Muscle of leg (tissue), 11 donors: ENCODE data around the gene ZNF226. TPM values are rescaled to one million over a fixed set of nuclear protein-coding genes. Genes with fewer than 3 reads are reported as not detected.
"Not testable (repeated sequence)": the region's sequence is repeated elsewhere in the genome, so short reads cannot be mapped to it uniquely, and the experiment has no call there.

Experiments
- DNase-seq: peaks from one replicate; pipeline ENCODE4 v3.0.0; 2013
- H3K27ac ChIP-seq: one replicate; pipeline ENCODE4 v1.5.1; 2013; ENCODE audit warnings: mild to moderate bottlenecking, low read length, control low read depth
- H3K27me3 ChIP-seq: one replicate; pipeline ENCODE4 v1.6.1; 2013; ENCODE audit warnings: low read length; ENCODE audit not compliant: control insufficient read depth, insufficient read depth
- H3K36me3 ChIP-seq: one replicate; pipeline ENCODE4 v1.6.1; 2013; ENCODE audit warnings: low read length; ENCODE audit not compliant: control insufficient read depth, insufficient read depth
- H3K4me1 ChIP-seq: one replicate; pipeline ENCODE4 v1.6.1; 2013; ENCODE audit warnings: low read length; ENCODE audit not compliant: control insufficient read depth, insufficient read depth
- H3K4me3 ChIP-seq: one replicate; pipeline ENCODE4 v1.5.1; 2013; ENCODE audit warnings: low read length, control low read depth
- H3K9me3 ChIP-seq: replicated peaks from 2 replicates; pipeline ENCODE4 v1.6.1; 2013; ENCODE audit warnings: low read depth, low read length; ENCODE audit not compliant: control insufficient read depth
- WGBS: methylation state at CpG from one replicate; pipeline ENCODE4 v1.1.5; 2013; ENCODE audit warnings: missing lambda C conversion rate; ENCODE audit not compliant: insufficient coverage; 5-methylcytosine and 5-hydroxymethylcytosine counted together
- polyA plus RNA-seq, 8 donors: library from polyadenylated mRNA; unstranded; fragments of 120-200 nt; gene quantifications; one replicate each; pipeline versions ENCODE4 v1.2.1 to v1.2.3, GENCODE V29; 2013; ENCODE audit warnings: inconsistent platforms in 1 of 8, low replicate concordance in 1 of 8; ENCODE audit not compliant: insufficient read length in 8 of 8, insufficient read depth in 1 of 8
- total RNA-seq: library from RNA; stranded (reverse); fragments of 120-200 nt; gene quantifications from one replicate; pipeline ENCODE4 v1.2.4, GENCODE V29; 2013

The ZNF226 gene
- total and polyA plus RNA-seq, 9 donors = 10.1 to 20.9 (median 12.2) TPM

- peaks cover 3% of the 10 kb centered on the region for H3K4me1 ChIP-seq
- H3K27me3 ChIP-seq = no peaks in the 10 kb centered on the region
- WGBS = 67% methylated on average over 1 of the region's 3 CpGs
- peak overlapping the region; percentile 92 for H3K4me3 ChIP-seq
- H3K9me3 ChIP-seq = peaks cover 21% of the 10 kb centered on the region
- DNase-seq = no peak
- H3K36me3 ChIP-seq = peaks cover 15% of the 10 kb centered on the region
- H3K27ac ChIP-seq = peak overlapping the region; percentile 97
Measured at GRCh38 chr19:44164327-44164672, 600 bp upstream of the ZNF226 start.

- no CpG with 5 or more reads among the region's 6 CpGs for WGBS
- Histone ChIP-seq H3K36me3 (peaks cover 59% of the 10 kb centered on the region), H3K9me3 (peaks cover 21% of the 10 kb centered on the region)
- H3K4me1 ChIP-seq, DNase-seq, H3K27me3 ChIP-seq, H3K27ac ChIP-seq, H3K4me3 ChIP-seq: not testable (repeated sequence)
Measured at GRCh38 chr19:44170660-44171059, 5.8 kb downstream of the ZNF226 start.

GRCh38 chr19:44176590-44176989, 11.7 kb downstream of the ZNF226 start:
- DNase-seq = no peak
- Histone ChIP-seq H3K9me3 (peaks cover 53% of the 10 kb centered on the region), H3K36me3 (peaks cover 46% of the 10 kb centered on the region), H3K27me3 (no peaks in the 10 kb centered on the region), H3K4me1 (no peaks in the 10 kb centered on the region), H3K27ac (no peak overlapping the region), H3K4me3 (no peak overlapping the region)
- WGBS = 100% methylated on average over 1 of the region's 3 CpGs

GRCh38 chr19:44180968-44181367, 16.1 kb downstream of the ZNF226 start:
- peaks cover 14% of the 10 kb centered on the region for H3K36me3 ChIP-seq
- no peak overlapping the region for H3K27ac ChIP-seq
- peaks cover 52% of the 10 kb centered on the region for H3K9me3 ChIP-seq
- no peak for DNase-seq
- H3K27me3 ChIP-seq = no peaks in the 10 kb centered on the region
- H3K4me3 ChIP-seq = no peak overlapping the region
- no peaks in the 10 kb centered on the region for H3K4me1 ChIP-seq

- WGBS = 82% methylated on average over 2 of the region's 10 CpGs
- H3K9me3 ChIP-seq = peaks cover 40% of the 10 kb centered on the region
- H3K27ac ChIP-seq = no peak overlapping the region
- H3K4me1 ChIP-seq = no peaks in the 10 kb centered on the region
- no peaks in the 10 kb centered on the region for H3K27me3 ChIP-seq
- peaks cover 2% of the 10 kb centered on the region for H3K36me3 ChIP-seq
- no peak for DNase-seq
- no peak overlapping the region for H3K4me3 ChIP-seq
Measured at GRCh38 chr19:44182145-44182544, 17.2 kb downstream of the ZNF226 start.

- Histone ChIP-seq H3K9me3 (peaks cover 7% of the 10 kb centered on the region), H3K4me3 (no peak overlapping the region), H3K27me3 (no peaks in the 10 kb centered on the region), H3K36me3 (no peaks in the 10 kb centered on the region), H3K4me1 (no peaks in the 10 kb centered on the region), H3K27ac (no peak overlapping the region)
- DNase-seq = no peak
- 100% methylated on average over 3 of the region's 6 CpGs for WGBS
Measured at GRCh38 chr19:44190020-44190419, 25.1 kb downstream of the ZNF226 start.

GRCh38 chr19:44192127-44192526, 27.2 kb downstream of the ZNF226 start:
- peaks cover 9% of the 10 kb centered on the region for H3K9me3 ChIP-seq
- WGBS = 63% methylated on average over 3 of the region's 5 CpGs

GRCh38 chr19:44196772-44197171, 31.9 kb downstream of the ZNF226 start:
- H3K27me3 ChIP-seq = no peaks in the 10 kb centered on the region
- H3K9me3 ChIP-seq = peaks cover 6% of the 10 kb centered on the region
- no peak overlapping the region for H3K27ac ChIP-seq
- DNase-seq = no peak
- no peaks in the 10 kb centered on the region for H3K36me3 ChIP-seq
- H3K4me1 ChIP-seq = no peaks in the 10 kb centered on the region
- no peak overlapping the region for H3K4me3 ChIP-seq

More at GRCh38 chr19:44192127-44192526, 27.2 kb downstream of the ZNF226 start:
- no peaks in the 10 kb centered on the region for H3K36me3 ChIP-seq
- no peaks in the 10 kb centered on the region for H3K27me3 ChIP-seq
- H3K4me1 ChIP-seq = no peaks in the 10 kb centered on the region
- H3K27ac ChIP-seq = no peak overlapping the region
- H3K4me3 ChIP-seq = no peak overlapping the region
- no peak for DNase-seq

GRCh38 chr19:44202470-44202869, 37.6 kb downstream of the ZNF226 start:
- H3K9me3 ChIP-seq = peaks cover 4% of the 10 kb centered on the region
- H3K4me1 ChIP-seq = no peaks in the 10 kb centered on the region
- no peaks in the 10 kb centered on the region for H3K27me3 ChIP-seq
- H3K4me3 ChIP-seq = no peak overlapping the region
- no peak for DNase-seq
- no peak overlapping the region for H3K27ac ChIP-seq
- H3K36me3 ChIP-seq = no peaks in the 10 kb centered on the region
- no CpG with 5 or more reads among the region's 1 CpG for WGBS

- H3K27me3 ChIP-seq = no peaks in the 10 kb centered on the region
- H3K36me3 ChIP-seq = no peaks in the 10 kb centered on the region
- no CpG with 5 or more reads among the region's 2 CpGs for WGBS
- H3K27ac ChIP-seq = no peak overlapping the region
- H3K9me3 ChIP-seq = peaks cover 4% of the 10 kb centered on the region
- DNase-seq = no peak
- H3K4me1 ChIP-seq = no peaks in the 10 kb centered on the region
- no peak overlapping the region for H3K4me3 ChIP-seq
Measured at GRCh38 chr19:44202974-44203373, 38.1 kb downstream of the ZNF226 start.

GRCh38 chr19:44203877-44204276, 39.0 kb downstream of the ZNF226 start:
- H3K27me3 ChIP-seq, H3K9me3 ChIP-seq, H3K4me3 ChIP-seq, H3K27ac ChIP-seq, DNase-seq, H3K4me1 ChIP-seq, H3K36me3 ChIP-seq: not testable (repeated sequence)
- WGBS = 90% methylated on average over 20 of the region's 31 CpGs
